Heart left ventricle (tissue), 13 donors: ENCODE results near the gene CR2.
"Not testable (repeated sequence)": the region's sequence is repeated elsewhere in the genome, so short reads cannot be mapped to it uniquely, and the experiment has no call there.

ENCODE experiments used
- CTCF ChIP-seq, 12 donors: fragments of 200-600 bp; sonication (generic) in 4 of 12; IDR thresholded peaks; one replicate each; pipeline versions ENCODE4 v1.5.0 to v1.8.0; 2018 to 2022; ENCODE audit warnings: antibody characterized with exemption in 12 of 12, mild to moderate bottlenecking in 5 of 12
- POLR2A ChIP-seq, 2 donors: fragments of 450-650 bp; IDR thresholded peaks; one replicate each; pipeline ENCODE4 v1.6.1; 2017; ENCODE audit warnings: antibody characterized with exemption in 2 of 2, mild to moderate bottlenecking in 2 of 2, moderate library complexity in 2 of 2
- donor health status: ischemic (EF 13 %, LVEDD 7.1; RV severe dilation, severe dysfunction).
- donor health status: DM: no; HTN: yes; CAD: no.
- donor health status: DM: no; HTN: no; CAD: no.
- donor health status: ischemic (EF 25% LVEDD 6.9; RV normal size, moderate dysfunction).
- donor health status: ischemic (EF 25% LVEDD 5.7; RV mildly dilated, moderate dysfunction).
- donor health status: ischemic (EF 35%, LVEDD 5.7; RV mildly dilated, moderate dysfunction).
- donor health status: nonischemic (EF 11% LVEDD 7.7; RV severe dilation, severe dysfunction).
- donor health status: DM: yes; HTN: yes; CAD: no.
- donor health status: PGD.
- donor health status: ischemic (EF 29% LVEDD 5.4; RV normal size, mild dysfunction).
- donor health status: nonischemic (EF 23%, LVEDD 6.1; RV moderate dilation, normal function).

- not testable (repeated sequence) for TF ChIP-seq CTCF, POLR2A (IDR thresholded peaks at IDR 0.05)
These were observed 74.3 kb downstream of the CR2 start for GRCh38 chr1:207528401-207528800.
